ENCODE results near the gene SMG6. TPM values are rescaled to one million over a fixed set of nuclear protein-coding genes. Genes with fewer than 3 reads are reported as not detected.

SMG6 gene
- total RNA-seq, 2 donors from 2014 or later, result 12.5 to 22.1 TPM

GRCh38 chr17:2283302-2283701, 20.3 kb downstream of the SMG6 start:
- Histone ChIP-seq H3K4me3 (no peak overlapping the region), H3K27ac (no peak overlapping the region), H3K4me1 (no peaks in the 10 kb centered on the region), H3K36me3 (replicated peaks in 1 of 2; ENCODE audit: insufficient read depth in 1 of 2, low read depth in 2 of 2) (peaks cover 0 to 24% of the 10 kb centered on the region in 2 donors), H3K9me3 (no peaks in the 10 kb centered on the region), H3K27me3 (no peaks in the 10 kb centered on the region)
- intact Hi-C loops (cut with DNase I), result no loop called here
- DNase-seq, result no peak
- 79 to 84% methylated on average over 2 to 7 of the region's 7 CpGs for WGBS, 2 donors
- ATAC-seq, result no peak
- TF ChIP-seq CTCF (IDR thresholded peaks at IDR 0.05) (no peak), POLR2A (IDR thresholded peaks at IDR 0.05) (no peak)

GRCh38 chr17:2282297-2282873, 21.2 kb downstream of the SMG6 start:
- no peaks in the 10 kb centered on the region for H3K4me1 ChIP-seq
- TF ChIP-seq POLR2A (IDR thresholded peaks at IDR 0.05) (no peak), CTCF (IDR thresholded peaks at IDR 0.05) (peak; percentile 30 to 73 (median 49))
- H3K4me3 ChIP-seq, result no peak overlapping the region
- no peaks in the 10 kb centered on the region for H3K27me3 ChIP-seq
- no peaks in the 10 kb centered on the region for H3K9me3 ChIP-seq
- ATAC-seq (peak; percentile 53), DNase-seq (peak in 1 of 4 donors; percentile 13)
- WGBS, 2 donors, result 53 to 60% methylated on average over 7 of the region's 7 CpGs
- intact Hi-C loops (cut with DNase I), result no loop called here
- H3K36me3 ChIP-seq (replicated peaks in 1 of 2; ENCODE audit: insufficient read depth in 1 of 2, low read depth in 2 of 2), result peaks cover 0 to 20% of the 10 kb centered on the region in 2 donors
- H3K27ac ChIP-seq, result no peak overlapping the region

- Histone ChIP-seq H3K27ac (no peak overlapping the region), H3K4me1 (no peaks in the 10 kb centered on the region), H3K4me3 (no peak overlapping the region), H3K9me3 (no peaks in the 10 kb centered on the region), H3K36me3 (replicated peaks in 1 of 2; ENCODE audit: insufficient read depth in 1 of 2, low read depth in 2 of 2) (peaks cover 0 to 19% of the 10 kb centered on the region in 2 donors), H3K27me3 (no peaks in the 10 kb centered on the region)
- DNase-seq (no peak), ATAC-seq (no peak)
- intact Hi-C loops (cut with DNase I), result no loop called here
- TF ChIP-seq CTCF (IDR thresholded peaks at IDR 0.05) (no peak), POLR2A (IDR thresholded peaks at IDR 0.05) (no peak)
- WGBS, 2 donors, result 87 to 88% methylated on average over 9 of the region's 9 CpGs
Observed at GRCh38 chr17:2279707-2280106, 23.9 kb downstream of the SMG6 start.

GRCh38 chr17:2277429-2278170, 26.0 kb downstream of the SMG6 start:
- no peak for ATAC-seq
- no peak for DNase-seq
- intact Hi-C loops (cut with DNase I), result no loop called here
- H3K9me3 ChIP-seq, result no peaks in the 10 kb centered on the region
- H3K36me3 ChIP-seq (replicated peaks in 1 of 2; ENCODE audit: insufficient read depth in 1 of 2, low read depth in 2 of 2), result peaks cover 0 to 19% of the 10 kb centered on the region in 2 donors
- 93 to 94% methylated on average over 9 of the region's 9 CpGs for WGBS, 2 donors
- TF ChIP-seq POLR2A (IDR thresholded peaks at IDR 0.05) (no peak), CTCF (IDR thresholded peaks at IDR 0.05) (no peak)
- H3K27me3 ChIP-seq, result no peaks in the 10 kb centered on the region
- no peak overlapping the region for H3K27ac ChIP-seq
- no peaks in the 10 kb centered on the region for H3K4me1 ChIP-seq
- H3K4me3 ChIP-seq, result no peak overlapping the region
